OCI-LY3 (cell line): Measurements from ENCODE around the gene KANK4.

Experiments
- H2AFZ ChIP-seq: fragments of 200-600, 300-600 bp; shearing (Covaris generic); 2 replicates; pipeline ENCODE4 v1.6.0; 2014; ENCODE audit warnings: antibody characterized with exemption, low read depth, low read length
- H3K27ac ChIP-seq: fragments of 200-600, 300-600 bp; sonication (generic); 2 replicates; pipeline ENCODE4 v1.5.1; 2014; ENCODE audit warnings: mild to moderate bottlenecking, low read length, moderate library complexity, mixed read lengths
- H3K27me3 ChIP-seq: fragments of 200-600, 300-600 bp; sonication (generic); 2 replicates; pipeline ENCODE4 v1.6.1; 2014; ENCODE audit warnings: low read depth, low read length, mixed read lengths
- H3K36me3 ChIP-seq: fragments of 200-600, 300-600 bp; sonication (generic); replicated peaks from 2 replicates; pipeline ENCODE3; 2014; ENCODE audit warnings: low read depth, low read length, mixed read lengths
- H3K4me1 ChIP-seq: fragments of 300-600, 200-600 bp; sonication (generic); 2 replicates; pipeline ENCODE4 v1.6.1; 2014; ENCODE audit warnings: low read length, mixed read lengths
- H3K4me2 ChIP-seq: fragments of 200-600, 300-600 bp; sonication (generic); 2 replicates; pipeline ENCODE4 v1.6.1; 2014; ENCODE audit warnings: low read length, mixed read lengths
- H3K4me3 ChIP-seq: fragments of 300-600, 200-600 bp; sonication (generic); 2 replicates; pipeline ENCODE4 v1.5.1; 2014; ENCODE audit warnings: antibody characterized with exemption, mild to moderate bottlenecking, low read length, moderate library complexity
- H3K79me2 ChIP-seq: fragments of 300-600, 200-600 bp; shearing (Covaris generic); 2 replicates; pipeline ENCODE4 v1.6.1; 2014; ENCODE audit warnings: mild to moderate bottlenecking, low read length, mixed read lengths
- H3K9ac ChIP-seq: fragments of 300-600, 200-600 bp; shearing (Covaris generic); 2 replicates; pipeline ENCODE4 v1.6.0; 2014; ENCODE audit warnings: mild to moderate bottlenecking, low read length, moderate library complexity
- H3K9me3 ChIP-seq: fragments of 200-600, 300-600 bp; shearing (Covaris generic); 2 replicates; pipeline ENCODE4 v1.6.1; 2014; ENCODE audit warnings: low read length, mixed read lengths; ENCODE audit not compliant: insufficient read depth
- H4K20me1 ChIP-seq: fragments of 200-600, 300-600 bp; sonication (generic); 2 replicates; pipeline ENCODE4 v1.6.1; 2016; ENCODE audit warnings: low read length, mixed read lengths; ENCODE audit not compliant: insufficient read depth
- EZH2phosphoT487 ChIP-seq: fragments of 200-600 bp; shearing (Covaris generic); IDR thresholded peaks from 2 replicates; pipeline ENCODE4 v1.6.1; 2018; ENCODE audit warnings: antibody characterized with exemption, mixed run types, low read depth
- TF ChIP-seq, protein P1 (sequence below): fragments of 200-600, 300-600 bp; sonication (generic); IDR thresholded peaks from 2 replicates; pipeline ENCODE4 v1.5.1; 2014; ENCODE audit warnings: antibody characterized with exemption, low read length, low read depth

The KANK4 gene

DNA sequence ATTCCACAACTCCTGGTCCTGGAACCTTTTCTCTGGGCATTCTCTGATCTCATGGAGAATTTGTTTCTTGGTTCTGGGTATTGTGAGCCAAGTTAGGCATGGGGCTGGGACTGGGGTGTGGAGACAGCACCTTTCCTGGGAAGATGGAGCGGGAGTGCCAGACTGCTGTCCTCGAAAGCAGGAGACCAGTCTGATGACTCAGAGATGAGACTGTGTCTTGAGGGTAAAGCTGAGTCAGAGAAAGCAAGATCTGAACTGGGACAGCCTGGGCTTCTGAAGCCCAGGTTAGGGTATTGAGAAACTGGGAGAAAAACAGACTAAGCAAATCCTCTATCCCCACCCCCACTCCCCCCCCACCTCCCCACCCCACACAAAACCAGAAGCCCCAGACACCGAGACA, 2.2 kb upstream of the KANK4 start:
- Histone ChIP-seq H3K79me2 (no peaks in the 10 kb centered on the region), H4K20me1 (no peaks in the 10 kb centered on the region), H3K36me3 (no peaks in the 10 kb centered on the region), H2AFZ (no peak overlapping the region), H3K27ac (no peak overlapping the region), H3K27me3 (no peaks in the 10 kb centered on the region), H3K4me3 (no peak overlapping the region), H3K4me2 (no peak overlapping the region), H3K4me1 (no peaks in the 10 kb centered on the region), H3K9me3 (no peaks in the 10 kb centered on the region), H3K9ac (no peak overlapping the region)
- TF ChIP-seq, protein P1, sequence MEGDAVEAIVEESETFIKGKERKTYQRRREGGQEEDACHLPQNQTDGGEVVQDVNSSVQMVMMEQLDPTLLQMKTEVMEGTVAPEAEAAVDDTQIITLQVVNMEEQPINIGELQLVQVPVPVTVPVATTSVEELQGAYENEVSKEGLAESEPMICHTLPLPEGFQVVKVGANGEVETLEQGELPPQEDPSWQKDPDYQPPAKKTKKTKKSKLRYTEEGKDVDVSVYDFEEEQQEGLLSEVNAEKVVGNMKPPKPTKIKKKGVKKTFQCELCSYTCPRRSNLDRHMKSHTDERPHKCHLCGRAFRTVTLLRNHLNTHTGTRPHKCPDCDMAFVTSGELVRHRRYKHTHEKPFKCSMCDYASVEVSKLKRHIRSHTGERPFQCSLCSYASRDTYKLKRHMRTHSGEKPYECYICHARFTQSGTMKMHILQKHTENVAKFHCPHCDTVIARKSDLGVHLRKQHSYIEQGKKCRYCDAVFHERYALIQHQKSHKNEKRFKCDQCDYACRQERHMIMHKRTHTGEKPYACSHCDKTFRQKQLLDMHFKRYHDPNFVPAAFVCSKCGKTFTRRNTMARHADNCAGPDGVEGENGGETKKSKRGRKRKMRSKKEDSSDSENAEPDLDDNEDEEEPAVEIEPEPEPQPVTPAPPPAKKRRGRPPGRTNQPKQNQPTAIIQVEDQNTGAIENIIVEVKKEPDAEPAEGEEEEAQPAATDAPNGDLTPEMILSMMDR, result no peak
- no peak for TF ChIP-seq EZH2phosphoT487

DNA sequence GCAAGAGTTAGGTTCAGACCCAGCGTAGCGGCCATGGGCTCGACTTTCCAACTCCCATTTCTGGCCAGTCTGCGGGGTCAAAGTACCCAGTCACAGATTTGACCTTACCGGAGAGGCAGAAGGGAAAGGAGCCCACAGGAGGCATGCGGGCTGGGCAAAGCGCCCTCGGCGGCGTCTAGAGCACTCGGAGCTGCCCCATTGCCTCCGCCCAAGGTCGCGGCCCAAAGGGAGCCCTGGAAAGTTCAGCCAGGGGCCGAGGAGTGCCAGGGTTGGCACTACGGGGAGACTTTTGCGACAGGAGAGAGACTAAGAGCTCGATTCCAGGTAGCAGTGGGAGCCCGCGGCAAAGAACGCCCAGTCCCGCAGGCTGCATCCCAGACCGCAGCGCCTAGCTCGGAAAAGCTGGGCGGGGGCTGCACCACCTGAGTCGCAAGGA, 896 bp downstream of the KANK4 start:
- no peak overlapping the region for H3K4me2 ChIP-seq
- H3K79me2 ChIP-seq, result no peaks in the 10 kb centered on the region
- no peaks in the 10 kb centered on the region for H3K27me3 ChIP-seq
- H3K4me1 ChIP-seq, result no peaks in the 10 kb centered on the region
- no peak overlapping the region for H3K9ac ChIP-seq
- H3K9me3 ChIP-seq, result no peaks in the 10 kb centered on the region
- H4K20me1 ChIP-seq, result no peaks in the 10 kb centered on the region
- no peak overlapping the region for H2AFZ ChIP-seq
- H3K36me3 ChIP-seq, result no peaks in the 10 kb centered on the region
- no peak overlapping the region for H3K27ac ChIP-seq
- TF ChIP-seq EZH2phosphoT487, result no peak
- TF ChIP-seq, protein P1, result no peak
- no peak overlapping the region for H3K4me3 ChIP-seq

DNA sequence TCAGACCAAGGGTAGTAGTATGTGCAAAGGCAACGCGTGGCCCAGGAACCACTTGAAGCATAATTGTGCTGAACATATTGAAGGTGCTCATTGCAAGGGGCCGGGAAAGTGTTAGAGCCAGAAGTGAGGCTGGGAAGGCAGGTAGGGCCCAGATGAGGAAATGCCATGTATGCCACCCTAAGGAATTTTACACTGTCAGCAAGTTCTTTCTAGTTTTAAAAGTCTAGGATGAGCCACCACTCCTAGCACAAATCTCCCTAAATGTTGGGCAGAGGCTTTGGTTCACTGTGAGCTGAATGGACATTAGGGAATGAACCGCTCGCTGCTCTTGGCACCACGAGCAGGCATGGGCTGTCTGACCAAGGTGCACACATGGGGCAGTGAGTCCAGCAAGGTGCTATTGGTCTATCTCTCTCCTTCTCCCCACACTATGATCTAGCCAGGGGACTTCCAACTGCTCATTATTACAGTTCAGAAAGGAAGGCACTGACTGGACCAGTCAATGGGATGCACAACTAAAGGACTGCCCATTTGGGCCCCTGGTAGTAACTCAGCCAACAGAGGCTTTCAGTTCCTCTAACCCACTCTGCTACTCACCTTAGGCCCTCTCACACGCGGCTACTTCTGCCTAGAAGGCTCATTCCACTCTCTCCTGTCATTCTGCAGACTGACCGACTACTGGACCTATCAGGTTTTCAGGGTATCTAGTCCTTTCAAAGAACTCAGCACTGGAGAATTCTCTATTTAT, 2.0 kb downstream of the KANK4 start:
- H3K27ac ChIP-seq, result no peak overlapping the region
- H3K4me3 ChIP-seq, result no peak overlapping the region
- no peak overlapping the region for H3K4me2 ChIP-seq
- no peaks in the 10 kb centered on the region for H3K4me1 ChIP-seq
- 0 out of 2 replicates have a peak, but pooled peaks cover 3% of the 10 kb centered on the region for H3K27me3 ChIP-seq
- H3K9me3 ChIP-seq, result no peaks in the 10 kb centered on the region
- no peaks in the 10 kb centered on the region for H3K36me3 ChIP-seq
- no peak for TF ChIP-seq EZH2phosphoT487
- TF ChIP-seq, protein P1, result no peak
- no peaks in the 10 kb centered on the region for H4K20me1 ChIP-seq
- H3K79me2 ChIP-seq, result no peaks in the 10 kb centered on the region
- no peak overlapping the region for H2AFZ ChIP-seq
- no peak overlapping the region for H3K9ac ChIP-seq

DNA sequence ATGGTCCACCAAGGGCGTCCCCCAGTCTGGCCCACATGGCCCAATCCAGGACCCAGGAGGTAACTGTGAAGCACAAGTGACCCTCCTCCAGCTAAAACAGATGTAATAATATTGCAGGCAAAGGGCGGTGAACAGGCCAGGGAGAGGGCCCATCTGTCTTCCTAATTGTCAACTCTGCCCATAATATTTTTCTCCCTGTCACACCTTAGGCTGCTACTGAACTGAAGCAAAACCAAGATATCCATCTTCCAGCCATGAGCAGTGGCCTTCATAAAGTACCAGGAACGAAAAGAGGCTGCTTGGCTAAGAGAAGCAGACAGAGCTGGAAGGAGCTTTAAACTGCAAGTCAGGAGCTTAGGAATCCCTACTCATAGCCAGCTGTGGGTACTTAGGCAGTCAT, 3.1 kb downstream of the KANK4 start:
- Histone ChIP-seq H3K9me3 (no peaks in the 10 kb centered on the region), H3K27ac (no peak overlapping the region), H2AFZ (no peak overlapping the region), H3K4me2 (no peak overlapping the region), H4K20me1 (no peaks in the 10 kb centered on the region), H3K4me1 (no peaks in the 10 kb centered on the region), H3K9ac (no peak overlapping the region), H3K4me3 (no peak overlapping the region), H3K79me2 (no peaks in the 10 kb centered on the region), H3K36me3 (no peaks in the 10 kb centered on the region), H3K27me3 (0 out of 2 replicates have a peak, but pooled peaks cover 3% of the 10 kb centered on the region)
- TF ChIP-seq, protein P1, result no peak
- no peak for TF ChIP-seq EZH2phosphoT487
